ENCODE results near the gene IGFBP7.
"Not testable (repeated sequence)": the region's sequence is repeated elsewhere in the genome, so short reads cannot be mapped to it uniquely, and the experiment has no call there.

IGFBP7 gene

GRCh38 chr4:57068237-57068981, 41.8 kb downstream of the IGFBP7 start:
- DNase-seq, result no peak

GRCh38 chr4:57065730-57066482, 44.3 kb downstream of the IGFBP7 start:
- no peak for DNase-seq

- DNase-seq, result no peak
These were observed 45.1 kb downstream of the IGFBP7 start for GRCh38 chr4:57064811-57065711.

GRCh38 chr4:57064120-57064519, 46.1 kb downstream of the IGFBP7 start:
- no peak for DNase-seq

- no peak for DNase-seq
These were observed 46.7 kb downstream of the IGFBP7 start for GRCh38 chr4:57063518-57063917.

- no peak for DNase-seq
These were observed 48.8 kb downstream of the IGFBP7 start for GRCh38 chr4:57061395-57061794.

GRCh38 chr4:57060717-57061067, 49.5 kb downstream of the IGFBP7 start:
- not testable (repeated sequence) for DNase-seq

GRCh38 chr4:57059890-57060716, 50.1 kb downstream of the IGFBP7 start:
- no peak for DNase-seq

GRCh38 chr4:57055886-57056285, 54.3 kb downstream of the IGFBP7 start:
- DNase-seq, result no peak

GRCh38 chr4:57053508-57053907, 56.7 kb downstream of the IGFBP7 start:
- DNase-seq, result no peak

- DNase-seq, result no peak
These were observed 58.7 kb downstream of the IGFBP7 start for GRCh38 chr4:57051524-57051923.

GRCh38 chr4:57051095-57051494, 59.1 kb downstream of the IGFBP7 start:
- DNase-seq, result no peak

- no peak for DNase-seq
These were observed 61.4 kb downstream of the IGFBP7 start for GRCh38 chr4:57048590-57049304.

- not testable (repeated sequence) for DNase-seq
These were observed 63.1 kb downstream of the IGFBP7 start for GRCh38 chr4:57047046-57047445.

GRCh38 chr4:57044996-57045395, 65.2 kb downstream of the IGFBP7 start:
- DNase-seq, result no peak

GRCh38 chr4:57044279-57044678, 65.9 kb downstream of the IGFBP7 start:
- DNase-seq, result no peak

GRCh38 chr4:57043347-57044251, 66.6 kb downstream of the IGFBP7 start:
- DNase-seq, result no peak

- no peak for DNase-seq
These were observed 67.4 kb downstream of the IGFBP7 start for GRCh38 chr4:57042711-57043169.

- no peak for DNase-seq
These were observed 69.2 kb downstream of the IGFBP7 start for GRCh38 chr4:57041020-57041419.

GRCh38 chr4:57040510-57040909, 69.7 kb downstream of the IGFBP7 start:
- DNase-seq, result no peak
